HG03439 (cell line): ENCODE data around the gene KIF17.
"Not testable (repeated sequence)": the region's sequence is repeated elsewhere in the genome, so short reads cannot be mapped to it uniquely, and the experiment has no call there.

Experiments used
- ATAC-seq: cut with Tn5 transposase; IDR thresholded peaks from one replicate; pipeline ENCODE4 v1.9.1; 2021; ENCODE audit warnings: mild to moderate bottlenecking, moderate library complexity; ENCODE audit not compliant: unreplicated experiment

The KIF17 gene

DNA sequence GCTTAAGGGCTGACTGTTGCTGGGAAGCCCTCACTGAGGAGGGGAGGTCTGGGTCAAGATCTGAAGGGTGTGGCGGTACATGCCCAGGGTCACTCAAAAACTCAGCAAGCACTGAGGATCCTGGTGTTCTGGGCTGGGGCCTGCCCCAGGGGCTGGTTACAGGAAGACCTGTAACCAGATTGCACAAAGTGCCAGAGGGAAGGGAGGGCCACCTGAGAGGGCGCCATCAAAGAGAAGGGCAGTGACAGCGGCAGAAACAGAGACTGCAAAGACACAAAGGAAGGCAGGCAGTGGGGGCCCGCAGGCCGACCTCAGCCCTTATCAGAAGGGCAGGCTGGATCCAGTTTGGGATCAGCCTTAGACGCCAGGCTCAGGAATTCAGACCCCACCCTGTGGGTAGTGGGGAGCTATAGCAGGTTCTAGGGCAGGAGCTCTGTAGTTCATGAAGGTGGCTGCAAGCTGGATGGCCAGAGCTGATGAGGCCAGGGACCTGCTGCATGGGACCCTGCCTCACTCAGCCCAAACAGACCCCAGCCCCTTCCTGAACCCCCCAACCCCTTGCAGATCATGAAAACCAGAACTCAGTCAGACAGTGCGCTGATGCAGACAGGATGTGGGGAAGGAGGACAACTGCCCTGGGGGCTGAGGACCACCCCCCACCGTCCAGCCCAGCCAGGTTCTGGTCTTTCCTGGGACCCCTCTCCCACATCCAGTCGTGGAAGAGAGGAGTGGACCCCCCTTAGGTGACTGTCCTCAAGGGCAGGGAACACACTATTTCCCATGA lies 10.8 kb upstream of the KIF17 start:
- no peak for ATAC-seq

GRCh38 chr1:20727746-20728316 lies 10.0 kb upstream of the KIF17 start:
- no peak for ATAC-seq

- ATAC-seq: no peak
Observed at GRCh38 chr1:20726932-20727745, 9.3 kb upstream of the KIF17 start.

- ATAC-seq: no peak
Observed at GRCh38 chr1:20726118-20726911, 8.5 kb upstream of the KIF17 start.

- no peak for ATAC-seq
Observed at GRCh38 chr1:20725189-20726117, 7.6 kb upstream of the KIF17 start.

- ATAC-seq: no peak
Observed at GRCh38 chr1:20724364-20725188, 6.8 kb upstream of the KIF17 start.

DNA sequence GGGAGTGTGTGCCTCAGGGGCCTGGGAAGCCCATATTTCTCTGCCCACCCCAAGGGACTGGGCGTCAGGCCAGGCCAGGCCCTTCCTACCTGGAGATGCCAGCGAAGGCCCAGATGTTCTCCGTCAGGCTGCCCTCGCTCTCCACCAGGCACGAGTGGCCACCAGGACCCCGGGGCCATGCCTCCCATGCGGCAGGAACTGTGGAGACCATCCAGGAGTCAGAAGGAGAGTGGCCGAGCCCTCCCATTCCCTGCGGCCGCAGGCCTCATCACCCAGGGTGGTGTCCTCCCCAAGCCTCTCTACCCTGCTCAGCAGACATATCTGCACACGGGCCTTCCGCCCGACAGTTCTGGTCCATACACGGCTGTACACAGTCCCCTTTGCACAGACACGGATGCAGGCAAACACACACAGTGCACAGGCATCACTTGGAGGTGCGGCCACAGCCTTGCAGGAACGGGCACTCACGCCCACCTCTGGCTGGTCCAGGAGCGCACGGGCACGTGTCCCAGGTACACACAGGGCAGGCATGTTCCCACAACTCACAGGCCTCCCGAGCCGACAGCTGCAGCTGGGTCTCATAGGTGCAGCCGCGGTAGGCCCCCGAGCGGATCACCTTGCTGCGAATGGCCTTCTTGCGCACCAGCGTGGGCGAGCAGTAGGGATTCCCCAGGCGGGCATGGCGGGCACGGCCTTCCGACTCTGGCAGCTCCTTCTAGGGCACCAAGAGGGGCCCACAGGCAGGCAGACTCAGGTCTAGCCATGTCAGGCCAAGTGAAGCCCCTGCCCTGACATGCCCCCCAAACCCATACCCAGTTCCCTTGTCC lies 5.9 kb upstream of the KIF17 start:
- ATAC-seq: no peak

GRCh38 chr1:20723159-20723536 lies 5.3 kb upstream of the KIF17 start:
- no peak for ATAC-seq

DNA sequence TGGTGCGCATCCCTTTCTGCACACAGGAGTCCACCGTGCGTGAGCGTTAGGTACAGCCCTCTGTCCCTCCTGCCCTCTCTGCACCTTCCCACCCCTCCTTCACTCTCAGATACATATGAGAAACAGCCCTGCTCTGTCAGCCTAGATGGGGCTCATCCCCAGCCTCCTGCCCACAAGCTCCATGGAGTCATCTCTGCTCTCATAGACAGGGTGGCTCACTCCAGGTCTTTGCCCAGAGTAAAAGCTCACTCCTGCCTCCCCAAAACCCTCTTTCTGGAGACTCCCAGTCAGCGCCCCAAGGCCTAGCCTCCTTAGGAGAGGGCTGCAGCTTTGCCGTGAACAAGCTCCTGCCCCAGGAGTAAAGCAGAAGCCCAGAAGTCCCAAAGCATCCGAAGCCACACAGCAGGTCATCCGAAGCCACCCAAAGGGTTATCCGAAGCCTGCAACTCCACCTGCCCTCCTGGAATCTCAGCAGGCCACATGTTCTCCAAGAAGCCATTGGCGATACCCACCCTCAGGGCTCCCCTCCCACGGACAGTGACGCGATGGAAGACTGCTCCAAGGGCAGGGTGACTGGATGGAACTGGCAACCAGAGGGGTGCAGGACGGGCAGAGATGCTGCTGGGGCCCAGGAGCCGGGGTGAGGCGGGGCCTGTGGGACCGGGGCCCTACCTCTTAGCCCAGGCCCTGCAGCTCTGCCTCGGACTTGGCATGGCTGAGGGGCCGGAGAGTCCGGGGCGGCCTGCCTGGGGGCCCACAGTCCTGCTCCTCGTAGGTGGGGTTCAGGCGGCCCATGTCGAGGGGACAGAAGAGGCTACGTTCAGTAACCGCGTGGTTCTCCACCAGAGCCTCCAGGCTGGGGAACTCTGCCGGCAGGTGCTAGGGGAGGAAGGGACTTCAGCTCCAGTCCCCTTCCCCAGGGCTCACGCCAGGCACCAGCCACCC lies 3.6 kb upstream of the KIF17 start:
- ATAC-seq: no peak

- ATAC-seq: no peak
Observed at GRCh38 chr1:20720631-20721091, 2.9 kb upstream of the KIF17 start.

DNA sequence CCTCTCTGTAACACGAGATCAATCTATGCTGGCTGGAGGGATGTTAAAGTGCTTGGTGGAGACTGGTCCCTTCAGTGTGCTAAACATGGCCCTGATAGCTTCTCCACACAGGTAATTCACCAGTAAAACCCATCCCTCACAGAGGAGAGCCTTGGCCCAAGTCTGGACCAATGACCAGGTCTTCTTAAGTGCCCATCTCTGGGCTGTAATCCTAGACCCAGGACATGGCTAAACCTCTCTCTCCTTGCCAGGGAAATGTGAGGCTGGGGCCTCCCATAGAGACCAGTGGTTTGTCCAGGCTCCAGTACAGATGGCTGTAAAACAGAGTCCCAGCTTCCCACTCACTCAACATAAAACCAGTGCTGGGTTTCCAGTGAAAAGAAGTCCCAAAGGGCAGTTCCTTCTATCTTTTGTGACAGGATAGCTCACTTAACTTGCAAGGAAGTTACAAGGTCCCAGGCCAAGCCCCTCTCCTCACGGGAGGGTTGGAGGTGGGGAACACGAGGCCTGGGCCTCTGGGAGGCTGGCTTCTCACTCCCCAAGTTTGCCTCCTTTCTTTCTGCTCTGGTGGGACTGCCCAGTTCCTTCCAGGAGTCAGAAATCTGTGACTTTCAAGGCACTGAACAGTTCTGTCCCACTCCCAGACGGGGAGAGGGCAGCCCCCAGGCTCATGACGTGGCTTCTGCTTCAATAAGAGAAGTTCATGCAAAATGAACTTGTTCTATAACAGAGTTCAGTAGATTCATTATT lies 2.2 kb upstream of the KIF17 start:
- no peak for ATAC-seq

- no peak for ATAC-seq
Observed at GRCh38 chr1:20719261-20719660, 1.5 kb upstream of the KIF17 start.

DNA sequence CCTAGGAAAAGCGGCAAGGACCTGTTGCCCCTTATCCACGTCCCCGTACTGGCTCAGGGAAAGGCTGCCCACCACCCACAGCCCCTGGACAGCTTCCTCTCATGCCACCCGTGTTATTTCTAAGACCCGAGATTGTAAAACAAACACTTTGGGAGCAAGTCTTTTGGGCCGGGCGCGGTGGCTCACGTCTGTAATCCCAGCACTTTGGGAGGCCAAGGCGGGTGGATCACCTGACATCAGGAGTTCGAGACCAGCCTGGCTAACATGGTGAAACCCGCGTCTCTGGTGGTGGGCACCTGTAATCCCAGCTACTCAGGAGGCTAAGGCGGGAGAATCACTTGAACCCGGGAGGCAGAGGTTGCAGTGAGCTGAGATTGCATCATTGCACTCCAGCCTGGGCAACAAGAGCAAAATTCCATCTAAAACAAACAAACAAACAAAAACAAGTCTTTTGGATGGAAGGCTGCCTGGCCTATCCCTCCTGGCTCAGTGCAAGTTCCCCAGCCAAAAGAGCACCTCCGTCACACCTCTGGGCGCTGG lies 606 bp upstream of the KIF17 start:
- not testable (repeated sequence) for ATAC-seq

DNA sequence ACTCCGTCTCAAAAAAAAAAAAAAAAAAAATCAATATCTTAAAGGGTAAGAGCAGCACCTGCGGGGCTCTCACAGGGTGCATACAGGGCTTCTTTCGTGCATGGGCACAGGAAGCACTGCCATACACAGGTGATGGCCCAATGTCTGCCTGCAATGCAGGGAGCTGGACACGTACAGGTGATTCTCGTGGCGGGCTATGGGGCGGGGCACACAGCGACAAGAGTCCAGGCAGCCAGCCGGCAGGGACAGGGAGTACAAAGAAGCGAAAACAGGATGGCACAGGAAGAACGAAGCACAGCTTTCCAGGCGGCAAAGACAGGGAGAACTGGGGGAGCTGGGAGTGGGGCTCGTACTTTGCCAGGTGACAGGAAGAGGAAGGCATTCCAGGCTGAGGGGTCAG lies 1.6 kb downstream of the KIF17 start:
- no peak for ATAC-seq

DNA sequence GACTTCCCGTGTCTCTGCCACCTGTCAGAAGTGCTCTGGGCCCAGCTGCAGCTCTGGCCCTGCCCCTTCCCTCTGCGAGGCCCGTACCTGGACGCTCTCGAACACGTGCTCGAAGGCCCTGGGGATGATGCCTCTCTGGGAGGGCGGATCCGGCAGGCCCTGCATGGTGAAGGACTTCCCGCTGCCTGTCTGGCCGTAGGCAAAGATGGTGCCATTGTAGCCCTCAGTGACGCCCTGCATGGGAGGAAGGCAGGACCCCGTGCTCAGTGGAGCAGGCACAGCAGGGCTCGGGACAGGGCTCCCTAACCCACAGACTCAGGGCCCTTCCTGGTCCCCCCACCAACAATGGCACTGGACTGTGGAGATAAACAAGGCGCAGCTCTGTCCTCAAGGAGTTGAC lies 2.4 kb downstream of the KIF17 start:
- ATAC-seq: no peak

- no peak for ATAC-seq
Observed at GRCh38 chr1:20713440-20713839, 4.4 kb downstream of the KIF17 start.
